ENCODE data around the gene AP1G1. TPM values are rescaled to one million over a fixed set of nuclear protein-coding genes. Genes with fewer than 3 reads are reported as not detected.

The AP1G1 gene
- total RNA-seq, 2 experiments from 2014 or later, result 57.9 to 89.7 TPM

DNA sequence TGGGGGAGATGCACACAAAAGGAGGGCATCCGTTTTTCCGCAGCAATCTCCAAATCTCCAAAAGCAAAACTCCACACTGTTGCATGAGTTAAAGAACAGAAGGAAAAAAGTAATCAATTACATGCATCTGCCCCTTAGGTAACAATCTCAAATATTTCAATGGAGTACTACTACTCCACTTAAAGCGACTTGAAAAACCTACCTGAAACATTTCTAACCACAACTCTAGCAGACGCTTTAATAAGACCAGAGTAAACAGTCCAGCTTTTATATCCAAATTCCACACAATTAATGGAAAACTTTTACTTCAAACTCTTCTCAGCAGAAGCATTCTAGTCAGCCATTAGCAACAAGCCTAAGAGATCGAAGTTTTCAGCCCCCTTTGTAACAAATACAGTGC is 29.9 kb downstream of the AP1G1 start:
- ChIA-PET CTCF (ENCODE audit: unreplicated experiment) (no interaction called here), POLR2A (interaction anchor here (0.7 to 1.4 kb wide), 2 partner anchors 11 to 234 kb away, joined by 4 to 5 read pairs; no protein-coding TSS in a partner anchor)
- TF ChIP-seq, protein P1, sequence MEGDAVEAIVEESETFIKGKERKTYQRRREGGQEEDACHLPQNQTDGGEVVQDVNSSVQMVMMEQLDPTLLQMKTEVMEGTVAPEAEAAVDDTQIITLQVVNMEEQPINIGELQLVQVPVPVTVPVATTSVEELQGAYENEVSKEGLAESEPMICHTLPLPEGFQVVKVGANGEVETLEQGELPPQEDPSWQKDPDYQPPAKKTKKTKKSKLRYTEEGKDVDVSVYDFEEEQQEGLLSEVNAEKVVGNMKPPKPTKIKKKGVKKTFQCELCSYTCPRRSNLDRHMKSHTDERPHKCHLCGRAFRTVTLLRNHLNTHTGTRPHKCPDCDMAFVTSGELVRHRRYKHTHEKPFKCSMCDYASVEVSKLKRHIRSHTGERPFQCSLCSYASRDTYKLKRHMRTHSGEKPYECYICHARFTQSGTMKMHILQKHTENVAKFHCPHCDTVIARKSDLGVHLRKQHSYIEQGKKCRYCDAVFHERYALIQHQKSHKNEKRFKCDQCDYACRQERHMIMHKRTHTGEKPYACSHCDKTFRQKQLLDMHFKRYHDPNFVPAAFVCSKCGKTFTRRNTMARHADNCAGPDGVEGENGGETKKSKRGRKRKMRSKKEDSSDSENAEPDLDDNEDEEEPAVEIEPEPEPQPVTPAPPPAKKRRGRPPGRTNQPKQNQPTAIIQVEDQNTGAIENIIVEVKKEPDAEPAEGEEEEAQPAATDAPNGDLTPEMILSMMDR (conservative IDR thresholded peaks at IDR 0.05; ENCODE audit: low read length), result no peak
- DNase-seq (ENCODE audit: low spot score), result no peak
- H3K9me2 ChIP-seq (ENCODE audit: insufficient read depth, low read length), result no peaks in the 10 kb centered on the region
- no peak overlapping the region for H3K4me2 ChIP-seq (ENCODE audit: low read length)
- peaks cover 28% of the 10 kb centered on the region for H3K79me2 ChIP-seq (ENCODE audit: insufficient read depth, low read depth, low read length)
- no peak overlapping the region for H3K27ac ChIP-seq (ENCODE audit: low read depth, low read length, poor library complexity, severe bottlenecking)
- no peaks in the 10 kb centered on the region for H3K9me3 ChIP-seq (ENCODE audit: low read length)
- H2AFZ ChIP-seq (ENCODE audit: low read length), result no peak overlapping the region
- intact Hi-C loops (cut with micrococcal nuclease; ENCODE audit: unreplicated experiment), result no loop called here
- H3K4me3 ChIP-seq (ENCODE audit: low read depth, low read length, poor library complexity, severe bottlenecking), result no peak overlapping the region
- no TSS peak for BruUV-seq (replicated peaks)
- H4K20me1 ChIP-seq (ENCODE audit: insufficient read depth, low read length), result no peaks in the 10 kb centered on the region
- peaks cover 10% of the 10 kb centered on the region for H3K4me1 ChIP-seq (ENCODE audit: insufficient read depth, low read length, poor library complexity, severe bottlenecking)
- H3K36me3 ChIP-seq (ENCODE audit: insufficient read depth, low read length), result peaks cover 75% of the 10 kb centered on the region

DNA sequence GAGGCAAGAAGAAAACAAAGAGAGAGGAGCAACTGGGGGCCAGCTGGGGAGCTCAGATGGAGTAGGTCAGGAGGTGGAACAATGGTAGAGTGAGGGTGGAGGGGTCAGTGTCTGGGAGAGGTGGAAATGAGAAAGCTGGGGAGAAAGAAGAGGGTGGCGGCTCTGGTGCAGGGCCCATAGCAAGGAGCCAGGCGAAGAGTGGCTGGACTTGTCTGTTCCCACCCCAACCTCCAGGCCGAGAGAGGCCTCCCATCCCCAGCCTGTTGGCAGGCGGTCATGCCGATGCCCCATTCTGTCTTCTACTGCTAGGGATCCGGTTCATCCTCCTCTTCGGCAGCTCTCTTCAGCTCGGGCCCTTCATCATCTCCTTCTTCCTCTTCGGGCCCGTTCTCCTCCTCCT is 31.3 kb downstream of the AP1G1 start:
- ChIA-PET CTCF (ENCODE audit: unreplicated experiment) (no interaction called here), POLR2A (interaction anchor here (0.6 to 1.4 kb wide), 3 partner anchors 12 to 259 kb away, joined by 3 to 4 read pairs (median 3); no protein-coding TSS in a partner anchor)
- no peaks in the 10 kb centered on the region for H4K20me1 ChIP-seq (ENCODE audit: insufficient read depth, low read length)
- H3K4me2 ChIP-seq (ENCODE audit: low read length), result no peak overlapping the region
- TF ChIP-seq EZH2phosphoT487 (IDR thresholded peaks at IDR 0.05; ENCODE audit: borderline replicate concordance, low read depth, low read length), result no peak
- TF ChIP-seq, protein P1 (conservative IDR thresholded peaks at IDR 0.05; ENCODE audit: low read length), result no peak
- no TSS peak for BruUV-seq (replicated peaks)
- H2AFZ ChIP-seq (ENCODE audit: low read length), result no peak overlapping the region
- H3K9me2 ChIP-seq (ENCODE audit: insufficient read depth, low read length), result no peaks in the 10 kb centered on the region
- H3K27ac ChIP-seq (ENCODE audit: low read depth, low read length, poor library complexity, severe bottlenecking), result no peak overlapping the region
- intact Hi-C loops (cut with micrococcal nuclease; ENCODE audit: unreplicated experiment), result no loop called here
- H3K36me3 ChIP-seq (ENCODE audit: insufficient read depth, low read length), result peaks cover 79% of the 10 kb centered on the region
- peaks cover 18% of the 10 kb centered on the region; the same call in 1 of the 2 replicates for H3K79me2 ChIP-seq (ENCODE audit: insufficient read depth, low read depth, low read length)
- DNase-seq (ENCODE audit: low spot score), result no peak
- H3K4me3 ChIP-seq (ENCODE audit: low read depth, low read length, poor library complexity, severe bottlenecking), result no peak overlapping the region
- H3K9me3 ChIP-seq (ENCODE audit: low read length), result no peaks in the 10 kb centered on the region
- peaks cover 10% of the 10 kb centered on the region for H3K4me1 ChIP-seq (ENCODE audit: insufficient read depth, low read length, poor library complexity, severe bottlenecking)

DNA sequence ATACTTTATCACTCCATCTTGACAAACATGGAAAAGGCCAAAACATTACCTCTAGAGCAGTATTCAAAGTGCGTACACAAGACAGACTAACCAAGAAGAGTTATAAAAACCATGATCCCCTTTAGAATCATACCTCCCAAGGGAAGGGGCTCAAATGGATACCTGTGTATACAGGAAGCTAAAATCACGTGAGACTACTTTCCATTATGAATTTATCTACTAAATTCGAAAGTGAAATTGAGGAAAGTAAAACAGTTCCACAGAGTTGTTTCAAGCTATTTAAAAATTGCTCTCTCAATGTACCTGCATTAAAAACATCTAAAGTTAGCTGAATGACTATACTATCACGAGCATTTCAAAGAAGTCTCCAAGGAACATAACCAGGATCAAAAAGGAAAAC is 32.7 kb downstream of the AP1G1 start:
- Histone ChIP-seq H3K4me1 (ENCODE audit: insufficient read depth, low read length, poor library complexity, severe bottlenecking) (peaks cover 10% of the 10 kb centered on the region), H3K27ac (ENCODE audit: low read depth, low read length, poor library complexity, severe bottlenecking) (no peak overlapping the region), H3K36me3 (ENCODE audit: insufficient read depth, low read length) (peaks cover 83% of the 10 kb centered on the region), H3K79me2 (ENCODE audit: insufficient read depth, low read depth, low read length) (peaks cover 9% of the 10 kb centered on the region; the same call in 1 of the 2 replicates), H2AFZ (ENCODE audit: low read length) (no peak overlapping the region), H3K4me3 (ENCODE audit: low read depth, low read length, poor library complexity, severe bottlenecking) (no peak overlapping the region), H3K4me2 (ENCODE audit: low read length) (0 out of 2 replicates have a peak overlapping the region, but pooled peaks have one; percentile 6), H3K9me3 (ENCODE audit: low read length) (no peaks in the 10 kb centered on the region), H4K20me1 (ENCODE audit: insufficient read depth, low read length) (no peaks in the 10 kb centered on the region), H3K9me2 (ENCODE audit: insufficient read depth, low read length) (no peaks in the 10 kb centered on the region)
- TF ChIP-seq, protein P1 (conservative IDR thresholded peaks at IDR 0.05; ENCODE audit: low read length), result no peak
- no peak for TF ChIP-seq EZH2phosphoT487 (IDR thresholded peaks at IDR 0.05; ENCODE audit: borderline replicate concordance, low read depth, low read length)
- intact Hi-C loops (cut with micrococcal nuclease; ENCODE audit: unreplicated experiment), result no loop called here
- ChIA-PET CTCF (ENCODE audit: unreplicated experiment) (interaction anchor here (0.6 kb wide), 1 partner anchor 211 kb away, joined by 3 read pairs; no protein-coding TSS in a partner anchor), POLR2A (interaction anchor here (0.6 to 1.5 kb wide), 8 partner anchors 9 to 288 kb away, joined by 3 to 4 read pairs (median 3); partner anchors contain the start of gene AP1G1)
- BruUV-seq (replicated peaks), result no TSS peak
- DNase-seq (ENCODE audit: low spot score), result peak; percentile 11

Data from OCI-LY7 (cell line).